GM12878 (cell line): Measurements from ENCODE around the gene FXYD1. TPM values are rescaled to one million over a fixed set of nuclear protein-coding genes. Genes with fewer than 3 reads are reported as not detected.

Source experiments
- ATAC-seq: fragments of 200-7000 bp; cut with Tn5 transposase; 3 replicates; pipeline ENCODE4 v1.9.1; 2020; ENCODE audit warnings: mild to moderate bottlenecking, moderate library complexity
- BruUV-seq: library from RNA; stranded (reverse); fragments of 400-500 nt; replicated peaks from 2 replicates; lab custom pipeline; 2021; lab: Mats Ljungman, UMichigan
- CTCF ChIA-PET: fragments of 300-600 bp; sonication (Branson Sonifier 250); formaldehyde crosslinking; extraction: SDS; loops from one replicate; lab custom pipeline; 2021; ENCODE audit warnings: inconsistent platforms; lab: Yijun Ruan, JAX
- POLR2A ChIA-PET: fragments of 350-600 bp; formaldehyde crosslinking; extraction: SDS; loops from one replicate; lab custom pipeline; 2021; ENCODE audit warnings: inconsistent platforms; lab: Charles Lee
- RAD21 ChIA-PET: fragments of 300-600 bp; sonication (Branson Sonifier 250); formaldehyde crosslinking; loops from one replicate; lab custom pipeline; 2023; ENCODE audit warnings: antibody characterized with exemption; ENCODE audit not compliant: unreplicated experiment; lab: Charles Lee
- SMC1A ChIA-PET: fragments of 300-600 bp; sonication (Branson Sonifier 250); formaldehyde crosslinking; loops from one replicate; lab custom pipeline; 2023; ENCODE audit not compliant: unreplicated experiment, uncharacterized antibody; lab: Charles Lee
- DNase-seq: peaks from one replicate; pipeline ENCODE4 v3.0.0-alpha.2; 2011; ENCODE audit warnings: low read depth, low spot score
- FAIRE-seq: peaks from 3 replicates; lab custom pipeline; 2011; peaks lifted over from hg19 to GRCh38; lab: Jason Lieb, UNC
- H2AFZ ChIP-seq: 2 replicates; pipeline ENCODE4 v1.6.0; 2011; ENCODE audit warnings: low read depth, low read length, control low read depth; ENCODE audit not compliant: control insufficient read depth
- H3K27ac ChIP-seq: 2 replicates; pipeline ENCODE4 v1.5.1; 2011; ENCODE audit warnings: control low read depth; ENCODE audit not compliant: control insufficient read depth, insufficient read depth
- H3K27me3 ChIP-seq, 2 experiments: replicated peaks in 1 of 2; 2 replicates each; pipeline versions ENCODE4 v1.6.0 to v1.6.1; 2011; ENCODE audit warnings: low read length in 1 of 2; ENCODE audit not compliant: control insufficient read depth in 2 of 2, insufficient read depth in 2 of 2
- H3K36me3 ChIP-seq, 2 experiments: 2 replicates each; pipeline ENCODE4 v1.5.1; 2011; ENCODE audit warnings: low read length in 1 of 2; ENCODE audit not compliant: control insufficient read depth in 2 of 2, insufficient read depth in 2 of 2
- H3K4me1 ChIP-seq: 2 replicates; pipeline ENCODE4 v1.6.1; 2011; ENCODE audit warnings: mild to moderate bottlenecking, low read length, moderate library complexity, mixed read lengths; ENCODE audit not compliant: control insufficient read depth, insufficient read depth
- H3K4me2 ChIP-seq: 2 replicates; pipeline ENCODE4 v1.6.0; 2011; ENCODE audit warnings: control low read depth; ENCODE audit not compliant: control insufficient read depth, insufficient read depth
- H3K4me3 ChIP-seq: fragments of 200-600 bp; sonication (generic); 2 replicates; pipeline ENCODE4 v1.5.1; 2016
- H3K79me2 ChIP-seq: 2 replicates; pipeline ENCODE4 v1.6.0; 2011; ENCODE audit warnings: low read length; ENCODE audit not compliant: control insufficient read depth, insufficient read depth
- H3K9ac ChIP-seq: 2 replicates; pipeline ENCODE4 v1.8.0; 2011; ENCODE audit warnings: low read length, control low read depth, mixed read lengths; ENCODE audit not compliant: control insufficient read depth, insufficient read depth
- H3K9me3 ChIP-seq: replicated peaks from 3 replicates; pipeline ENCODE4 v1.5.1; 2011; ENCODE audit warnings: mild to moderate bottlenecking, low read length; ENCODE audit not compliant: control insufficient read depth, insufficient read depth
- H4K20me1 ChIP-seq: 2 replicates; pipeline ENCODE4 v1.6.0; 2011; ENCODE audit not compliant: control insufficient read depth, insufficient read depth
- HDGF ChIP-seq: fragments of 450-650 bp; IDR thresholded peaks from 2 replicates; pipeline ENCODE4 v1.6.1; 2016; ENCODE audit warnings: antibody characterized with exemption
- NBN ChIP-seq: fragments of 450-650 bp; IDR thresholded peaks from 2 replicates; pipeline ENCODE4 v1.6.1; 2016
- WGBS: methylation state at CpG from one replicate; pipeline ENCODE4 v1.1.6; 2016; ENCODE audit warnings: low lambda C conversion rate; ENCODE audit not compliant: insufficient replicate concordance, insufficient coverage; ENCODE audit errors: missing lambda C conversion rate; 5-methylcytosine and 5-hydroxymethylcytosine counted together
- in situ Hi-C: fragments of 300-500 bp; cut with MboI; formaldehyde crosslinking; loops from 9 replicates; pipeline ENCODE4 v1.14.3; 2018; ENCODE audit warnings: mixed read lengths
- intact Hi-C: fragments of 100-400 bp; cut with micrococcal nuclease; formaldehyde crosslinking; loops from one replicate; pipeline ENCODE4 v1.14.2; 2022; ENCODE audit not compliant: unreplicated experiment
- polyA plus RNA-seq, 11 experiments: library from polyadenylated mRNA; depleted of rRNA in 4 of 11; unstranded in 6 of 11; stranded (reverse) in 5 of 11; fragments of >200 nt; fragmentation: Nextera tagmentation in 4 of 11; fragmentation: Illumina TruSeq in 1 of 11; extraction: Ambion mirVana in 4 of 11; extraction: Trizol in 1 of 11; gene quantifications; 1 replicate in 1 of 11; 2 replicates in 10 of 11; pipeline versions ENCODE4 v1.2.1 to v1.2.3, GENCODE V29; 2011 to 2016; ENCODE audit warnings: inconsistent platforms in 2 of 11, missing spikeins in 2 of 11, low read depth in 1 of 11
- total RNA-seq, 4 experiments: library from RNA; depleted of rRNA in 3 of 4; stranded (reverse); fragments of >200 nt in 3 of 4; fragmentation: Illumina TruSeq in 1 of 4; extraction: Trizol in 1 of 4; gene quantifications; 2 replicates each; pipeline versions ENCODE4 v1.2.1 to v1.2.3, GENCODE V29; 2013 to 2021
- TF ChIP-seq, protein P1 (sequence below): IDR thresholded peaks from 2 replicates; pipeline ENCODE4 v1.6.1; 2012; ENCODE audit warnings: mild to moderate bottlenecking, low read depth, low read length

The FXYD1 gene
- total and polyA plus RNA-seq, 10 of the 15 experiments (the other 5 are each of a cell fraction or from before 2014, with no cell fraction given): 0.34 to 1.2 (median 0.49) TPM; not detected in 4

DNA sequence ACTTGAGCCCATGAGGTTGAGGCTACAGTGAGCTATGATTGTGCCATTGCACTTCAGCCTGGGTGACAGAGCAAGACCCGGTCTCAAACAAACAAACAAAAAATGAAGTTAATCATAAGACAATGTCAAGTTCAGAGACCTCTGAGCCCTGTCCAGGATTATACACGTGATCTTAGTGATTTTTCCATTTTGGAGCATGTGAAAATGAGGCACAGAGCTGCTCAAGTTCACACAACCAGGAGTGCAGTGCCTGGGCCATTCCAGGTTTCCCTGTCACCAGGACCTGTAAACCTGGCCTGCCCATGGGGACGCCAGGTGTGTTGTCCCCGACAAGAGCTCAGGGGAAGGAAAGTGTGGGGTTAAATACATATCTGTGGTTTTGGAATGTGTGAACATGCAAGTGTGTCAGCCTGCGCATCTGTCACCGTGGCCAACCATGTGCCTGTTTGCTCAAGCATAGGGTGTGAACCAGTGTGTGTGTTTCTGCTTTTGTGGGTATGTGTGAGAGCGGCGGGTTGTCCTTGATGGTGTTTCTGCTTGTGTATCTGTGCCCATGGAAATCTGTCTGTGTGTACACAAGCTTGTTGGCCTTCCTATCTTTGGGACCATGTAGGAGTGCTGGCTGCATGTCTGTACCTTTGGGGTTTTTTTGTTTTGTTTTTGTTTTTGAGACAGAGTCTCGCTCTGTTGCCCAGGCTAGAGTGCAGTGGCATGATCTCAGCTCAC lies 1.5 kb upstream of the FXYD1 start (continued):
- TF ChIP-seq, protein P1, sequence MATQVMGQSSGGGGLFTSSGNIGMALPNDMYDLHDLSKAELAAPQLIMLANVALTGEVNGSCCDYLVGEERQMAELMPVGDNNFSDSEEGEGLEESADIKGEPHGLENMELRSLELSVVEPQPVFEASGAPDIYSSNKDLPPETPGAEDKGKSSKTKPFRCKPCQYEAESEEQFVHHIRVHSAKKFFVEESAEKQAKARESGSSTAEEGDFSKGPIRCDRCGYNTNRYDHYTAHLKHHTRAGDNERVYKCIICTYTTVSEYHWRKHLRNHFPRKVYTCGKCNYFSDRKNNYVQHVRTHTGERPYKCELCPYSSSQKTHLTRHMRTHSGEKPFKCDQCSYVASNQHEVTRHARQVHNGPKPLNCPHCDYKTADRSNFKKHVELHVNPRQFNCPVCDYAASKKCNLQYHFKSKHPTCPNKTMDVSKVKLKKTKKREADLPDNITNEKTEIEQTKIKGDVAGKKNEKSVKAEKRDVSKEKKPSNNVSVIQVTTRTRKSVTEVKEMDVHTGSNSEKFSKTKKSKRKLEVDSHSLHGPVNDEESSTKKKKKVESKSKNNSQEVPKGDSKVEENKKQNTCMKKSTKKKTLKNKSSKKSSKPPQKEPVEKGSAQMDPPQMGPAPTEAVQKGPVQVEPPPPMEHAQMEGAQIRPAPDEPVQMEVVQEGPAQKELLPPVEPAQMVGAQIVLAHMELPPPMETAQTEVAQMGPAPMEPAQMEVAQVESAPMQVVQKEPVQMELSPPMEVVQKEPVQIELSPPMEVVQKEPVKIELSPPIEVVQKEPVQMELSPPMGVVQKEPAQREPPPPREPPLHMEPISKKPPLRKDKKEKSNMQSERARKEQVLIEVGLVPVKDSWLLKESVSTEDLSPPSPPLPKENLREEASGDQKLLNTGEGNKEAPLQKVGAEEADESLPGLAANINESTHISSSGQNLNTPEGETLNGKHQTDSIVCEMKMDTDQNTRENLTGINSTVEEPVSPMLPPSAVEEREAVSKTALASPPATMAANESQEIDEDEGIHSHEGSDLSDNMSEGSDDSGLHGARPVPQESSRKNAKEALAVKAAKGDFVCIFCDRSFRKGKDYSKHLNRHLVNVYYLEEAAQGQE: no peak
- peak; percentile 79; the same call in 1 of the 2 replicates for TF ChIP-seq NBN

DNA sequence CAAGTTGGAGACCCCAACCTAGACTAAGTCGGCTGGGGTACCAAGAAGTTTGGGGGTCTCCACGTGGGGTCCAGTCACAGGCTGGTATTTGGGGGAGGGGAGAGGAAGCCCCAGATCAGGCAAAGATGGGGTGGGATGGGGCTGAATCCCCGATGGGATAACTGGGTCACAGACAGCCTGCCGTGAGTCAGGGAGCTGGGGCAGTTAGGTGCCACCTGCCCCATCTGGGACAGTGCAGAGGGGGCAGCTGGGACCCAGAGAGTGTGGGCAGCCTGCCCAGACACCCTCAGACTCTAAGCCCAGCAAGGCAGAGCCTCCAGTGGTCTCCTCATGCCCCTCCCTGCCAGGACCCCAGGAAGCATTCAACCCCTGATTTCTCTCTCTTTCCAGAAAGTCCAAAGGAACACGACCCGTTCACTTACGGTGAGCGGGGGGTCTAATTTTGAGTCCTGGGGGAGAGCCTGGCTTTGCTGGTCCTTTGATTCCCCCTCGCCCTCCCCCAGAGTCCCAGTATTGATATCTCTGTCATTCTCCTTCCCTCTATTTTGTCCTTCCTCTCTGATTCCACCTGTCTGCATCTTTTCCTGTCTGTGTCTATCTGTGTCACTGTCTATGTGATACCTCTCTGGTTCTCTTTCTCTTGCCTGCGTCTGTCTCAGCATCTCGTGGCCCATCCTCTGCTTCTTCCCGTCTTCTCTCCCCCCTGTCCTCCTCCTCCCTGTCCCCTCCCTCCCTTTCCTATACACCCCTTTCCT lies 1.8 kb downstream of the FXYD1 start:
- H3K27me3 ChIP-seq: peaks cover 2 to 5% of the 10 kb centered on the region in 2 experiments; a peak in 2 of 4 replicates
- DNase-seq: no peak
- ChIA-PET CTCF (interaction anchor here (0.8 to 3.1 kb wide), 15 partner anchors 10 to 326 kb away, joined by 3 to 41 read pairs (median 6); partner anchors contain the start of genes FFAR1 and FXYD3), SMC1A (interaction anchor here (0.9 to 1.9 kb wide), 4 partner anchors 71 to 484 kb away, joined by 3 to 7 read pairs (median 4); no protein-coding TSS in a partner anchor), POLR2A (interaction anchor here (1.0 kb wide), 1 partner anchor 66 kb away, joined by 3 read pairs; no protein-coding TSS in a partner anchor), RAD21 (interaction anchor here (0.7 to 3.0 kb wide), 15 partner anchors 14 to 463 kb away, joined by 3 to 31 read pairs (median 6); partner anchors contain the start of genes FXYD5, SCGB2B2 and ZNF302)
- no peaks in the 10 kb centered on the region for H3K36me3 ChIP-seq
- no peaks in the 10 kb centered on the region for H3K9me3 ChIP-seq
- H3K79me2 ChIP-seq: no peaks in the 10 kb centered on the region
- H4K20me1 ChIP-seq: no peaks in the 10 kb centered on the region
- FAIRE-seq: no peak
- H2AFZ ChIP-seq: no peak overlapping the region
- in situ Hi-C loops: no loop called here
- no TSS peak for BruUV-seq
- intact Hi-C loops: loop anchor here (5.0 kb wide), 1 partner anchor 107 kb away; the partner anchor contains the start of gene LSR
- WGBS: 38% methylated on average over 12 of the region's 12 CpGs
- TF ChIP-seq HDGF (peak; percentile 44; the same call in 1 of the 2 replicates), NBN (no peak)
- H3K27ac ChIP-seq: no peak overlapping the region
- no peak overlapping the region for H3K4me3 ChIP-seq
- no peak for ATAC-seq
- no peak overlapping the region for H3K9ac ChIP-seq
- H3K4me2 ChIP-seq: no peak overlapping the region
- H3K4me1 ChIP-seq: peaks cover 17% of the 10 kb centered on the region
